Measurements from ENCODE around the gene EIF6. TPM values are rescaled to one million over a fixed set of nuclear protein-coding genes. Genes with fewer than 3 reads are reported as not detected.

The EIF6 gene
- polyA plus RNA-seq, 4 donors: 186 to 394 (median 284) TPM

GRCh38 chr20:35240811-35241293 is 43.7 kb downstream of the EIF6 start:
- no peak overlapping the region for H3K27ac ChIP-seq (ENCODE audit: low read depth in 1 of 3, low read length in 2 of 3)
- no peak overlapping the region for H3K4me3 ChIP-seq (ENCODE audit: low read depth in 1 of 3, low read length in 3 of 3)
- 88 to 100% (median 92%) methylated on average over 2 of the region's 2 CpGs for WGBS, 3 donors
- H3K27me3 ChIP-seq (ENCODE audit: control insufficient read depth in 3 of 3, insufficient read depth in 3 of 3, low read length in 3 of 3): no peaks in the 10 kb centered on the region
- DNase-seq (no peak), FAIRE-seq (no peak)
- no peaks in the 10 kb centered on the region for H3K4me1 ChIP-seq (ENCODE audit: control insufficient read depth in 3 of 3, insufficient read depth in 2 of 3, low read depth in 1 of 3, low read length in 2 of 3)
- peaks cover 0 to 2% (median 0%) of the 10 kb centered on the region in 3 donors for H3K36me3 ChIP-seq (ENCODE audit: control insufficient read depth in 3 of 3, insufficient read depth in 2 of 3, low read depth in 1 of 3, low read length in 3 of 3)
- peaks cover 0 to 4% of the 10 kb centered on the region in 2 donors for H3K9me3 ChIP-seq (ENCODE audit: control insufficient read depth in 2 of 2, insufficient read depth in 1 of 2, low read depth in 1 of 2, low read length in 1 of 2)

DNA sequence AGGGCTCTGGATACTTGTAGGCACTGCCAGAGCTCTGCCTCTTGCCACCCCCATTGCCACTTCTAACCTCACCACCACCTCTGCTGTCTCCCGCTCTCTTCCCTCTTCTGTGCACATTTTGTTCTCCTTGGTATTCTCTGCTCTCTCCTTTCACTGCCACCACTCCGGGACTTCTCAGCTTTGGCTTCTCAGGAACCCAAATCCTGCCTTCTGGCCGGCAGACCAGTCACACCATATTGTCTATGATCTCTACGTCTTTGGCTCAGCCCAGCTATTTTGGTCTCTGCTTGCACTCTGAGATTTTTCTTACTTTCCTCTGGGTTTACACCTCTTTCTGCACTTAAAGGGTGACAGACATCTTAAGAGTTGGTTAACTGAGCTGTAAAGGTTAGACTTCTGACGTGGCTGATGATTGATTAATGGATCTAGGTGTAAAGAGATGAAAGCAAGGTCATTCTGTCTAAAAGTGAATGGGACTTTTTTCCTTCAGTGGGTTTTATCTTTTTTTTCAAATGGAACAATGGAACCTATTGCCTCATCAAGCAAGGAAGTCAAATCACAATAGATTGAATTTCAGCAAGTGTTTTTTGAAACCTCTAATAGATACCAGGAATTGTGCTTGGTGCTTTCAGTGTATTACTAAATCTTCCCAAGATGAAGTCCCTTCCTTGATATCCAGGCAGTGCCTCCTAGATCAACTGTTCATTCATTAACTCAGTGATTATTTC is 44.3 kb downstream of the EIF6 start:
- H3K36me3 ChIP-seq (ENCODE audit: control insufficient read depth in 3 of 3, insufficient read depth in 2 of 3, low read depth in 1 of 3, low read length in 3 of 3): peaks cover 0 to 5% (median 0%) of the 10 kb centered on the region in 3 donors
- H3K9me3 ChIP-seq (ENCODE audit: control insufficient read depth in 2 of 2, insufficient read depth in 1 of 2, low read depth in 1 of 2, low read length in 1 of 2): peaks cover 0 to 4% of the 10 kb centered on the region in 2 donors
- no peak for DNase-seq
- no peaks in the 10 kb centered on the region for H3K4me1 ChIP-seq (ENCODE audit: control insufficient read depth in 3 of 3, insufficient read depth in 2 of 3, low read depth in 1 of 3, low read length in 2 of 3)
- no peak overlapping the region for H3K27ac ChIP-seq (ENCODE audit: low read depth in 1 of 3, low read length in 2 of 3)
- no peaks in the 10 kb centered on the region for H3K27me3 ChIP-seq (ENCODE audit: control insufficient read depth in 3 of 3, insufficient read depth in 3 of 3, low read length in 3 of 3)
- H3K4me3 ChIP-seq (ENCODE audit: low read depth in 1 of 3, low read length in 3 of 3): no peak overlapping the region
- no peak for FAIRE-seq
- 71 to 79% (median 78%) methylated on average over 5 of the region's 5 CpGs for WGBS, 3 donors

- FAIRE-seq: no peak
- WGBS, 3 donors: 74 to 90% (median 77%) methylated on average over 5 of the region's 5 CpGs
- H3K4me3 ChIP-seq (ENCODE audit: low read depth in 1 of 3, low read length in 3 of 3): no peak overlapping the region
- no peak overlapping the region for H3K27ac ChIP-seq (ENCODE audit: low read depth in 1 of 3, low read length in 2 of 3)
- peaks cover 0 to 4% of the 10 kb centered on the region in 2 donors for H3K9me3 ChIP-seq (ENCODE audit: control insufficient read depth in 2 of 2, insufficient read depth in 1 of 2, low read depth in 1 of 2, low read length in 1 of 2)
- no peak for DNase-seq
- no peaks in the 10 kb centered on the region for H3K27me3 ChIP-seq (ENCODE audit: control insufficient read depth in 3 of 3, insufficient read depth in 3 of 3, low read length in 3 of 3)
- H3K4me1 ChIP-seq (ENCODE audit: control insufficient read depth in 3 of 3, insufficient read depth in 2 of 3, low read depth in 1 of 3, low read length in 2 of 3): no peaks in the 10 kb centered on the region
- peaks cover 0 to 8% (median 0%) of the 10 kb centered on the region in 3 donors for H3K36me3 ChIP-seq (ENCODE audit: control insufficient read depth in 3 of 3, insufficient read depth in 2 of 3, low read depth in 1 of 3, low read length in 3 of 3)
These were observed 45.8 kb downstream of the EIF6 start for GRCh38 chr20:35238735-35239134.

- 82 to 90% (median 86%) methylated on average over 4 of the region's 4 CpGs for WGBS, 3 donors
- H3K4me3 ChIP-seq (ENCODE audit: low read depth in 1 of 3, low read length in 3 of 3): no peak overlapping the region
- FAIRE-seq: no peak
- no peaks in the 10 kb centered on the region for H3K27me3 ChIP-seq (ENCODE audit: control insufficient read depth in 3 of 3, insufficient read depth in 3 of 3, low read length in 3 of 3)
- peaks cover 0 to 4% of the 10 kb centered on the region in 2 donors for H3K9me3 ChIP-seq (ENCODE audit: control insufficient read depth in 2 of 2, insufficient read depth in 1 of 2, low read depth in 1 of 2, low read length in 1 of 2)
- no peak for DNase-seq
- peaks cover 0 to 8% (median 0%) of the 10 kb centered on the region in 3 donors for H3K36me3 ChIP-seq (ENCODE audit: control insufficient read depth in 3 of 3, insufficient read depth in 2 of 3, low read depth in 1 of 3, low read length in 3 of 3)
- no peaks in the 10 kb centered on the region for H3K4me1 ChIP-seq (ENCODE audit: control insufficient read depth in 3 of 3, insufficient read depth in 2 of 3, low read depth in 1 of 3, low read length in 2 of 3)
- no peak overlapping the region for H3K27ac ChIP-seq (ENCODE audit: low read depth in 1 of 3, low read length in 2 of 3)
These were observed 46.4 kb downstream of the EIF6 start for GRCh38 chr20:35238170-35238569.

- Histone ChIP-seq H3K4me3 (ENCODE audit: low read depth in 1 of 3, low read length in 3 of 3) (no peak overlapping the region), H3K27ac (ENCODE audit: low read depth in 1 of 3, low read length in 2 of 3) (no peak overlapping the region), H3K27me3 (ENCODE audit: control insufficient read depth in 3 of 3, insufficient read depth in 3 of 3, low read length in 3 of 3) (no peaks in the 10 kb centered on the region), H3K36me3 (ENCODE audit: control insufficient read depth in 3 of 3, insufficient read depth in 2 of 3, low read depth in 1 of 3, low read length in 3 of 3) (peaks cover 0 to 8% (median 0%) of the 10 kb centered on the region in 3 donors), H3K9me3 (ENCODE audit: control insufficient read depth in 2 of 2, insufficient read depth in 1 of 2, low read depth in 1 of 2, low read length in 1 of 2) (peaks cover 0 to 4% of the 10 kb centered on the region in 2 donors), H3K4me1 (ENCODE audit: control insufficient read depth in 3 of 3, insufficient read depth in 2 of 3, low read depth in 1 of 3, low read length in 2 of 3) (no peaks in the 10 kb centered on the region)
- DNase-seq (no peak), FAIRE-seq (no peak)
These were observed 47.1 kb downstream of the EIF6 start for GRCh38 chr20:35237486-35237885.

DNA sequence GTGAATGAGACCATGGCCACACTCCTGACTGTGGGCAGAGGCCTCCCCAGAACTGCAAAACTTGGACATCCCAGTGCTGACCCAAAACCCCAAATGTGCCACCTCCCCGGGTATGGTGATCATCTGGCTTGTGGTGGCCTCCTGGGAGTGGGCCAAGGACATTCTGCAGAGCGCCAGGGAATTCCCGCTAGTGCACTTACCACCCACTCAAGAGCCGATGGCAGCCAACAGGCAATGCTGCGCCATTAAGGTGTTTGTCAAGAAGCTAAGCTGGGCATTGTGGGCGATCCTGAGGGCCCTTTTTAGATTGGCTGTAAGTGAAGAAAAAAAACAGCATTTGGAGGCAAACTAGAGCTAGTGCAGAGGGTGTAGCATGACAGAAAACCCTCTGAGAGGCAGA is 48.7 kb downstream of the EIF6 start:
- Histone ChIP-seq H3K27ac (ENCODE audit: low read depth in 1 of 3, low read length in 2 of 3) (no peak overlapping the region), H3K4me3 (ENCODE audit: low read depth in 1 of 3, low read length in 3 of 3) (no peak overlapping the region), H3K4me1 (ENCODE audit: control insufficient read depth in 3 of 3, insufficient read depth in 2 of 3, low read depth in 1 of 3, low read length in 2 of 3) (no peaks in the 10 kb centered on the region), H3K9me3 (ENCODE audit: control insufficient read depth in 2 of 2, insufficient read depth in 1 of 2, low read depth in 1 of 2, low read length in 1 of 2) (peaks cover 0 to 4% of the 10 kb centered on the region in 2 donors), H3K36me3 (ENCODE audit: control insufficient read depth in 3 of 3, insufficient read depth in 2 of 3, low read depth in 1 of 3, low read length in 3 of 3) (peaks cover 0 to 8% (median 0%) of the 10 kb centered on the region in 3 donors), H3K27me3 (ENCODE audit: control insufficient read depth in 3 of 3, insufficient read depth in 3 of 3, low read length in 3 of 3) (no peaks in the 10 kb centered on the region)
- DNase-seq: no peak
- 92 to 100% (median 95%) methylated on average over 6 of the region's 6 CpGs for WGBS, 3 donors
- FAIRE-seq: no peak

- H3K27me3 ChIP-seq (ENCODE audit: control insufficient read depth in 3 of 3, insufficient read depth in 3 of 3, low read length in 3 of 3): peaks cover 0 to 2% (median 0%) of the 10 kb centered on the region in 3 donors
- FAIRE-seq (no peak), DNase-seq (no peak)
- H3K4me1 ChIP-seq (ENCODE audit: control insufficient read depth in 3 of 3, insufficient read depth in 2 of 3, low read depth in 1 of 3, low read length in 2 of 3): no peaks in the 10 kb centered on the region
- 62 to 65% (median 65%) methylated on average over 2 of the region's 2 CpGs for WGBS, 3 donors
- peaks cover 0 to 4% of the 10 kb centered on the region in 2 donors for H3K9me3 ChIP-seq (ENCODE audit: control insufficient read depth in 2 of 2, insufficient read depth in 1 of 2, low read depth in 1 of 2, low read length in 1 of 2)
- peaks cover 0 to 8% (median 0%) of the 10 kb centered on the region in 3 donors for H3K36me3 ChIP-seq (ENCODE audit: control insufficient read depth in 3 of 3, insufficient read depth in 2 of 3, low read depth in 1 of 3, low read length in 3 of 3)
- no peak overlapping the region for H3K4me3 ChIP-seq (ENCODE audit: low read depth in 1 of 3, low read length in 3 of 3)
- no peak overlapping the region for H3K27ac ChIP-seq (ENCODE audit: low read depth in 1 of 3, low read length in 2 of 3)
These were observed 52.0 kb downstream of the EIF6 start for GRCh38 chr20:35232575-35232974.

All from small intestine (tissue), 7 donors.